GM06990 (cell line): ENCODE results near the gene GFRA1.

Experiments
- DNase-seq: peaks from one replicate; pipeline ENCODE4 v3.0.0-alpha.2; 2011; ENCODE audit not compliant: insufficient read length; ENCODE audit errors: extremely low read depth
- H3K27me3 ChIP-seq: replicated peaks from 2 replicates; pipeline ENCODE4 v1.6.0; 2011; ENCODE audit warnings: low read length; ENCODE audit not compliant: control insufficient read depth, insufficient read depth
- H3K36me3 ChIP-seq: 2 replicates; pipeline ENCODE4 v1.5.1; 2011; ENCODE audit warnings: low read length; ENCODE audit not compliant: control insufficient read depth, insufficient read depth
- H3K4me3 ChIP-seq: replicated peaks from 2 replicates; pipeline ENCODE4 v1.5.1; 2011; ENCODE audit warnings: low read depth, mild to moderate bottlenecking, control low read depth, low read length
- TF ChIP-seq, protein P1 (sequence below): IDR thresholded peaks from 2 replicates; pipeline ENCODE4 v1.5.1; 2011; ENCODE audit warnings: low read length, control low read depth, mild to moderate bottlenecking, inconsistent platforms; ENCODE audit not compliant: insufficient read depth, poor library complexity, severe bottlenecking

The GFRA1 gene

DNA sequence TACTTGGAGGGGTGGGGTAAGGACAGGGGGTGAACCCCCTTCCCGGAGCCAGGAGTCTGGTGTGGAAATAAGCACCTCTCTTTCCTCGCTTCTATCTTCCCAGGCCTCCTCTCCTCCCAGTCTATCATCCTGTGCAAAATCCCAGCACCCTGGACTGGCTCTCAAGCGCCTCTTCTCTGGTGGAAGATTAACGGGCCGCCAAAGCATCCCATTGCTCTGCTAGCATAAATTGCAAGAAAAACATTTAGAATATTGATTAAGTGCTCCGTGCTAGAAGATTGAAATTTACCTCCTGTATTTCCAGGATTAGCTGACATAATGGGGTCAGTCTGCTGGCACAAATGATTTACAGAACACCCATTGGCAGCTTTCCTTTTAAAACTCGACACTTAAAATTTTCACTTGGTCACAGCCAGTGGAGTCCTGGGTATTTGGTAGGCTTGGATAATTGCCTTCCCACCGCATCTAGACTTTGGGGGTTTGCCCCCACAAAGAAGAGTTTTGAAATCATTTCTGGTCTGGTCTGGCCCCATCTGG is 189.7 kb downstream of the GFRA1 start:
- H3K36me3 ChIP-seq = no peaks in the 10 kb centered on the region
- no peaks in the 10 kb centered on the region for H3K27me3 ChIP-seq
- TF ChIP-seq, protein P1, sequence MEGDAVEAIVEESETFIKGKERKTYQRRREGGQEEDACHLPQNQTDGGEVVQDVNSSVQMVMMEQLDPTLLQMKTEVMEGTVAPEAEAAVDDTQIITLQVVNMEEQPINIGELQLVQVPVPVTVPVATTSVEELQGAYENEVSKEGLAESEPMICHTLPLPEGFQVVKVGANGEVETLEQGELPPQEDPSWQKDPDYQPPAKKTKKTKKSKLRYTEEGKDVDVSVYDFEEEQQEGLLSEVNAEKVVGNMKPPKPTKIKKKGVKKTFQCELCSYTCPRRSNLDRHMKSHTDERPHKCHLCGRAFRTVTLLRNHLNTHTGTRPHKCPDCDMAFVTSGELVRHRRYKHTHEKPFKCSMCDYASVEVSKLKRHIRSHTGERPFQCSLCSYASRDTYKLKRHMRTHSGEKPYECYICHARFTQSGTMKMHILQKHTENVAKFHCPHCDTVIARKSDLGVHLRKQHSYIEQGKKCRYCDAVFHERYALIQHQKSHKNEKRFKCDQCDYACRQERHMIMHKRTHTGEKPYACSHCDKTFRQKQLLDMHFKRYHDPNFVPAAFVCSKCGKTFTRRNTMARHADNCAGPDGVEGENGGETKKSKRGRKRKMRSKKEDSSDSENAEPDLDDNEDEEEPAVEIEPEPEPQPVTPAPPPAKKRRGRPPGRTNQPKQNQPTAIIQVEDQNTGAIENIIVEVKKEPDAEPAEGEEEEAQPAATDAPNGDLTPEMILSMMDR = no peak
- H3K4me3 ChIP-seq = no peak overlapping the region
- no peak for DNase-seq

DNA sequence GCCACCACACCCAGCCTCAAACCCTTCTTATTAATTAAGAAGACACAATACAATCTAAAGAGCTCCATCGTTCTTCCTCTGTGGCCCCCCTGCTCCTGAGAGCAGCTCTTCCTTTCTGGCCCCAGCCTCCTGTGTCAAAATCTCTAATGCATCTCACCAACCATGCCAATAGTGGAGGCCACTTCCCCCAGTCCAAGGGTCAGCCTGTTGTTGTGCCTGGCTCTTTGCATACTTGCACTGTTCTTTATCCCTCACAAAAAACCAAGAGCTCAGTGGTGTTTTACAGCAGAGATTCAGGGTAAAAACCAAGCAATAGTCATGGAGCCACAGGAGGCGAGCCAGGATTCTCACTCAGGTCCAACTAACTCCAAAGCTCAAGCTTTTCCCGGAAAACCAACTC is 190.2 kb downstream of the GFRA1 start:
- Histone ChIP-seq H3K36me3 (no peaks in the 10 kb centered on the region), H3K27me3 (no peaks in the 10 kb centered on the region), H3K4me3 (no peak overlapping the region)
- DNase-seq = no peak
- TF ChIP-seq, protein P1 = no peak

DNA sequence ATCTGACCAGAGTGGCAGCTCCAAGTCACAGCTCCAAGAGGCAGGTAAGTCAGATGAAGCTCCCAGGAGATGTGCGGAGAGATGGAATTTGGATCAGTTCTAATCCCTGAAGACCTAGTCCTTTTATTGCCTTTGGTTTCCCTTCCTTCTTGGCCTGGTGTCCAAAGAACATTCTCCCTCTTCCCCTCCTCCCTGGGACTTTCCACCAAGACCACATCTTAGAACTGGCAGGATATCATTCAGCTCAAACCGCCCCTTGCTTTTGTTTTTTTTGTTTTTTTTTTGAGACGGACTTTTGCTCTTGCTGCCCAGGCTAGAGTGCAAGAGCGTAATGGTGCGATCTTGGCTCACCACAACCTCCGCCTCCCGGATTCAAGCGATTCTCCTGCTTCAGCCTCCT is 190.8 kb downstream of the GFRA1 start:
- no peak overlapping the region for H3K4me3 ChIP-seq
- TF ChIP-seq, protein P1 = no peak
- no peak for DNase-seq
- no peaks in the 10 kb centered on the region for H3K27me3 ChIP-seq
- no peaks in the 10 kb centered on the region for H3K36me3 ChIP-seq

- no peaks in the 10 kb centered on the region for H3K27me3 ChIP-seq
- TF ChIP-seq, protein P1 = no peak
- no peak overlapping the region for H3K4me3 ChIP-seq
- H3K36me3 ChIP-seq = no peaks in the 10 kb centered on the region
- no peak for DNase-seq
Observed at GRCh38 chr10:116080553-116080952, 192.5 kb downstream of the GFRA1 start.

GRCh38 chr10:116079355-116079754 is 193.7 kb downstream of the GFRA1 start:
- TF ChIP-seq, protein P1 = no peak

GRCh38 chr10:116076621-116077020 is 196.4 kb downstream of the GFRA1 start:
- no peaks in the 10 kb centered on the region for H3K27me3 ChIP-seq
- DNase-seq = no peak
- H3K36me3 ChIP-seq = no peaks in the 10 kb centered on the region
- TF ChIP-seq, protein P1 = no peak
- no peak overlapping the region for H3K4me3 ChIP-seq

More at GRCh38 chr10:116079355-116079754, 193.7 kb downstream of the GFRA1 start:
- H3K36me3 ChIP-seq = no peaks in the 10 kb centered on the region
- no peaks in the 10 kb centered on the region for H3K27me3 ChIP-seq
- H3K4me3 ChIP-seq = no peak overlapping the region
- no peak for DNase-seq
